D721Med (cell line): ENCODE results near the gene MRPL38.

Source experiments
- DNase-seq: peaks from one replicate; pipeline ENCODE4 v3.0.0; 2011; ENCODE audit warnings: low spot score; ENCODE audit not compliant: insufficient read length
- FAIRE-seq: peaks from 2 replicates; lab custom pipeline; 2011; peaks lifted over from hg19 to GRCh38; lab: Jason Lieb, UNC
- TF ChIP-seq, protein P1 (sequence below): IDR thresholded peaks from 2 replicates; pipeline ENCODE4 v1.5.1; 2012; ENCODE audit warnings: mild to moderate bottlenecking, control low read depth; ENCODE audit not compliant: insufficient read depth; ENCODE audit errors: missing control alignments

MRPL38 gene

GRCh38 chr17:75919611-75920010 is 14.9 kb upstream of the MRPL38 start:
- TF ChIP-seq, protein P1, sequence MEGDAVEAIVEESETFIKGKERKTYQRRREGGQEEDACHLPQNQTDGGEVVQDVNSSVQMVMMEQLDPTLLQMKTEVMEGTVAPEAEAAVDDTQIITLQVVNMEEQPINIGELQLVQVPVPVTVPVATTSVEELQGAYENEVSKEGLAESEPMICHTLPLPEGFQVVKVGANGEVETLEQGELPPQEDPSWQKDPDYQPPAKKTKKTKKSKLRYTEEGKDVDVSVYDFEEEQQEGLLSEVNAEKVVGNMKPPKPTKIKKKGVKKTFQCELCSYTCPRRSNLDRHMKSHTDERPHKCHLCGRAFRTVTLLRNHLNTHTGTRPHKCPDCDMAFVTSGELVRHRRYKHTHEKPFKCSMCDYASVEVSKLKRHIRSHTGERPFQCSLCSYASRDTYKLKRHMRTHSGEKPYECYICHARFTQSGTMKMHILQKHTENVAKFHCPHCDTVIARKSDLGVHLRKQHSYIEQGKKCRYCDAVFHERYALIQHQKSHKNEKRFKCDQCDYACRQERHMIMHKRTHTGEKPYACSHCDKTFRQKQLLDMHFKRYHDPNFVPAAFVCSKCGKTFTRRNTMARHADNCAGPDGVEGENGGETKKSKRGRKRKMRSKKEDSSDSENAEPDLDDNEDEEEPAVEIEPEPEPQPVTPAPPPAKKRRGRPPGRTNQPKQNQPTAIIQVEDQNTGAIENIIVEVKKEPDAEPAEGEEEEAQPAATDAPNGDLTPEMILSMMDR: no peak
- no peak for DNase-seq
- no peak for FAIRE-seq

DNA sequence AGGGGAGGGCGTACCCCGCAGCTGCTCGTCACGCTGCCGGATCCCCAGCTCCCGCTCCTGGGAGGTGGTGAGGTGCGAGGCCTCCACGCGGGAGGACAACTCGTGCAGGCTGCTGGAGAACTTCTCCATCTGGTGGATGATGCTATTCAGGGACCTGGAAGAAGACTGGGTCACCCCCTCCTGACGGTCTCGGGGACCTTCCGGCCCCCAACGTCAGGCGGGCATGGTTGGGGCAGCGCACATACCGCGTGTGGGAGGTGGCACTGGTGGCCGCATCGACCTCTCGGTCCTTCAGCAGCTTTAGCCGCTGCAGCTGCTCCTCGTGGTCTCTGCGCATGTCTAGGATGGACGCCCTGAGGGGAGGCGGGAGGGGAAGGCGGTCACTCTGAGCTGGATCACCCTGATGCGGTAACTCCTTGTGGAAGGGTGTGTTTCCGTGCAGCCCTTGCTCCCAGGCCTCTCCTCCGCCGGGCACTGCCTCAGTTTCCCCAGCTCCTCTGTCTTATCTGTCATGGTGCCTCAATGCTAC is 13.3 kb upstream of the MRPL38 start:
- FAIRE-seq (no peak), DNase-seq (no peak)
- TF ChIP-seq, protein P1: no peak

- FAIRE-seq: no peak
- TF ChIP-seq, protein P1: no peak
These were observed 12.6 kb upstream of the MRPL38 start for GRCh38 chr17:75917141-75917916.

DNA sequence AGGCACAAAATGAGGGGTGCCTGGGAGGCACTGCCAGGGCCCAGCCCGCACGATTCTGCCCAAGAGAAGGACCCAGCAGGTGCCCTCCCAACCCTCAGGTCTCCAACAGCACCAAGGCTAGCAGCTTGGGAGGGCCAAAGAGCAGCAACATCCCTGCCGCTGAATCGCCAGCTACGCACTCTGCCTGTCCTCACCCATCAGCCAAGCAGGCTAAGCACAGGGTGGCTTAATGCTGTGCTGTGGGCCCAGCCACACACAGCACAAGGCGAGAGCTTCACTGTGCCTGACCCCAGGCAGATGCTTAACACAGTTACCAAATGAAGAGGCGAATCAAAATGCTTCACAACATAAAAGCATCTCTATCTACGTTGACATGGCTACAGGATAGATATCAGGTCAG is 10.6 kb upstream of the MRPL38 start:
- no peak for DNase-seq
- TF ChIP-seq, protein P1: no peak
- no peak for FAIRE-seq

More at GRCh38 chr17:75917141-75917916, 12.6 kb upstream of the MRPL38 start:
- no peak for DNase-seq

GRCh38 chr17:75914643-75915267 is 10.1 kb upstream of the MRPL38 start:
- TF ChIP-seq, protein P1: no peak
- FAIRE-seq (no peak), DNase-seq (no peak)

DNA sequence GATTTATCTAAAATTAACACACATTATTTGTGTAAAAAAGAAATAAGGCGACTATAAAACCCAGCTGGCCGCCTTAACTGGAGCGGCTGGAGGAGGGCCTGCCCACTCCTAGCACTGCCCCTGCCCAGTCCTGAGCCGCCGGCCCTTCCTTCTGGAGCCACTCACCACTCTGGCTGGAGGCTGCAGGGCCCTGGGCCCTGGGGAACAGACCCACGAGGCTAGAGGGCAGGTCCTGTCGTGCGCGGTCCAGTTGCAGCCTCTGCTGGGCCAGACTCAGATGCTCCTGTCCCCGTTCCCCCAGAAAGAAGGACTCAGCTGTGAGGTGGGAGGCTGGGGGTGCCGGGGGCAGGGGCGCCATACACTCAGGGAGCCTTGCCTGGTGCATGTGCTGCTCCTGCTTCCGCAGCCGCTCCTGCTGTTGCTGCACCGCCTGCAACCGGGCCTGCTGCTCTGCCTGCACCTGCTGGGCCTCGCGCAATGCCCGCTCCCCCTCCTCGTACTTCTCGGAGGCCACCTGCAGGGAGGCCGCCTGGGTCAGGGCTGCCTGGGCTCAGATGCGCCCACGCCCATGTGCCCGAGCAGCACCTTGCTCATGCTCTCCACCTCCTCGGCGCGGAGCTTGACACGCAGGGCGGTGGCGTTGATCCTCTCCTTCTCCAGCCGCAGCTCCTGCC is 9.0 kb upstream of the MRPL38 start:
- no peak for DNase-seq
- TF ChIP-seq, protein P1: no peak
- no peak for FAIRE-seq
